Measurements from ENCODE around the gene DLG2. TPM values are rescaled to one million over a fixed set of nuclear protein-coding genes. Genes with fewer than 3 reads are reported as not detected.

The DLG2 gene
- total and polyA plus RNA-seq, 4 donors, result 0.30 to 5.5 (median 0.68) TPM

DNA sequence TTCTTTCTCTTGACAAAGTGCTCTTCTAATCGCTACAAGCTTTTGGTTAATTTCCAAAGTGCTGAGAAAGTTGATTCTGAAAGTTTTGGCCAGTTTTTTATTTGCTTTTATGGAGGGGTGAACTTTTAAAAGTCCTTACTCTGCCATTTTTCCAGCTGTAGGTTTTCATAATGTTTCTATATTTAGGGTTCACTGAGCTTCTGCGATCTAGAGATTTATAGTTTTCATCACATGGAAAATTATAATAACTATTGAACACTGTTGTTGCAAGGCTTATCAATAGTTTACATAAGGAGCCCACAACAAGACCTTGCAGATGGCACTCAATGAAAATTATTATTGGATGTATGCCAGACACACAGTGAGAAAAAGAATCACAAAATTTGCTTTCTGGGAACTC is 55.1 kb downstream of the DLG2 start:
- Histone ChIP-seq H3K4me1 (ENCODE audit: control insufficient read depth in 4 of 4, insufficient read depth in 4 of 4, low read length in 3 of 4) (peaks cover 0 to 5% (median 0%) of the 10 kb centered on the region in 4 donors), H3K36me3 (ENCODE audit: control insufficient read depth in 4 of 4, insufficient read depth in 3 of 4, low read depth in 1 of 4, low read length in 3 of 4) (no peaks in the 10 kb centered on the region), H3K9ac (ENCODE audit: low read depth in 1 of 2, low read length in 2 of 2) (no peak overlapping the region), H3K27ac (ENCODE audit: low read depth in 1 of 2, low read length in 2 of 2) (no peak overlapping the region), H3K9me3 (ENCODE audit: control insufficient read depth in 4 of 4, low read length in 3 of 4) (no peaks in the 10 kb centered on the region), H3K4me3 (ENCODE audit: low read depth in 1 of 3, low read length in 3 of 3) (no peak overlapping the region), H3K27me3 (ENCODE audit: control insufficient read depth in 4 of 4, insufficient read depth in 4 of 4, low read length in 3 of 4) (no peaks in the 10 kb centered on the region)
- TF ChIP-seq TAF1 (conservative IDR thresholded peaks at IDR 0.05) (no peak), RAD21 (IDR thresholded peaks at IDR 0.05) (no peak), SP1 (IDR thresholded peaks at IDR 0.05) (no peak)
- no peak for DNase-seq (ENCODE audit: low spot score)
- 30% methylated on average over 2 of the region's 2 CpGs for WGBS

DNA sequence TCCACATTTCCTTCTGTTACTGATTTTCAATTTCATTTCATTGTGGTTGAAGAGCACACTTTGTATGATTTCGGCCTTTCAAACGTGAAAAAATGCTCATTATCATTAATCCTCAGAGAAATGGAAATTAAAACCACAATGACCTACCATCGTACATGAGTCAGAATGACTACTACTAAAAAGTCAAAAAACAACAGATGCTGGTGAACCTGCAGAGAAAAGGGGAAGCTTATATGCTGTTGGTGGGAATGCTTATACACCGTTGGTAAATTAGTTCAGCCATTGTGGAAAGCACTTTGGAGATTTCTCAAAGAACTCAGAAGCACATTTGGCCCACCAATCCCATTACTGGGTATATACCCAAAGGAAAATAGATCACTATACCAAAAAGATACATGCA is 57.6 kb downstream of the DLG2 start:
- no peak for DNase-seq (ENCODE audit: low spot score)
- H3K27me3 ChIP-seq (ENCODE audit: control insufficient read depth in 4 of 4, insufficient read depth in 4 of 4, low read length in 3 of 4), result no peaks in the 10 kb centered on the region
- no peak for TF ChIP-seq RXRA (IDR thresholded peaks at IDR 0.05)
- TF ChIP-seq FOXA2 (IDR thresholded peaks at IDR 0.05), result no peak
- TF ChIP-seq, protein P1, sequence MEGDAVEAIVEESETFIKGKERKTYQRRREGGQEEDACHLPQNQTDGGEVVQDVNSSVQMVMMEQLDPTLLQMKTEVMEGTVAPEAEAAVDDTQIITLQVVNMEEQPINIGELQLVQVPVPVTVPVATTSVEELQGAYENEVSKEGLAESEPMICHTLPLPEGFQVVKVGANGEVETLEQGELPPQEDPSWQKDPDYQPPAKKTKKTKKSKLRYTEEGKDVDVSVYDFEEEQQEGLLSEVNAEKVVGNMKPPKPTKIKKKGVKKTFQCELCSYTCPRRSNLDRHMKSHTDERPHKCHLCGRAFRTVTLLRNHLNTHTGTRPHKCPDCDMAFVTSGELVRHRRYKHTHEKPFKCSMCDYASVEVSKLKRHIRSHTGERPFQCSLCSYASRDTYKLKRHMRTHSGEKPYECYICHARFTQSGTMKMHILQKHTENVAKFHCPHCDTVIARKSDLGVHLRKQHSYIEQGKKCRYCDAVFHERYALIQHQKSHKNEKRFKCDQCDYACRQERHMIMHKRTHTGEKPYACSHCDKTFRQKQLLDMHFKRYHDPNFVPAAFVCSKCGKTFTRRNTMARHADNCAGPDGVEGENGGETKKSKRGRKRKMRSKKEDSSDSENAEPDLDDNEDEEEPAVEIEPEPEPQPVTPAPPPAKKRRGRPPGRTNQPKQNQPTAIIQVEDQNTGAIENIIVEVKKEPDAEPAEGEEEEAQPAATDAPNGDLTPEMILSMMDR (IDR thresholded peaks at IDR 0.05; ENCODE audit: low read depth, low read length, missing input control), result no peak
- no peak for TF ChIP-seq JUND (IDR thresholded peaks at IDR 0.05)
- TF ChIP-seq, protein P2, sequence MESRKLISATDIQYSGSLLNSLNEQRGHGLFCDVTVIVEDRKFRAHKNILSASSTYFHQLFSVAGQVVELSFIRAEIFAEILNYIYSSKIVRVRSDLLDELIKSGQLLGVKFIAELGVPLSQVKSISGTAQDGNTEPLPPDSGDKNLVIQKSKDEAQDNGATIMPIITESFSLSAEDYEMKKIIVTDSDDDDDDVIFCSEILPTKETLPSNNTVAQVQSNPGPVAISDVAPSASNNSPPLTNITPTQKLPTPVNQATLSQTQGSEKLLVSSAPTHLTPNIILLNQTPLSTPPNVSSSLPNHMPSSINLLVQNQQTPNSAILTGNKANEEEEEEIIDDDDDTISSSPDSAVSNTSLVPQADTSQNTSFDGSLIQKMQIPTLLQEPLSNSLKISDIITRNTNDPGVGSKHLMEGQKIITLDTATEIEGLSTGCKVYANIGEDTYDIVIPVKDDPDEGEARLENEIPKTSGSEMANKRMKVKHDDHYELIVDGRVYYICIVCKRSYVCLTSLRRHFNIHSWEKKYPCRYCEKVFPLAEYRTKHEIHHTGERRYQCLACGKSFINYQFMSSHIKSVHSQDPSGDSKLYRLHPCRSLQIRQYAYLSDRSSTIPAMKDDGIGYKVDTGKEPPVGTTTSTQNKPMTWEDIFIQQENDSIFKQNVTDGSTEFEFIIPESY (IDR thresholded peaks at IDR 0.05), result no peak
- TF ChIP-seq, protein P3, sequence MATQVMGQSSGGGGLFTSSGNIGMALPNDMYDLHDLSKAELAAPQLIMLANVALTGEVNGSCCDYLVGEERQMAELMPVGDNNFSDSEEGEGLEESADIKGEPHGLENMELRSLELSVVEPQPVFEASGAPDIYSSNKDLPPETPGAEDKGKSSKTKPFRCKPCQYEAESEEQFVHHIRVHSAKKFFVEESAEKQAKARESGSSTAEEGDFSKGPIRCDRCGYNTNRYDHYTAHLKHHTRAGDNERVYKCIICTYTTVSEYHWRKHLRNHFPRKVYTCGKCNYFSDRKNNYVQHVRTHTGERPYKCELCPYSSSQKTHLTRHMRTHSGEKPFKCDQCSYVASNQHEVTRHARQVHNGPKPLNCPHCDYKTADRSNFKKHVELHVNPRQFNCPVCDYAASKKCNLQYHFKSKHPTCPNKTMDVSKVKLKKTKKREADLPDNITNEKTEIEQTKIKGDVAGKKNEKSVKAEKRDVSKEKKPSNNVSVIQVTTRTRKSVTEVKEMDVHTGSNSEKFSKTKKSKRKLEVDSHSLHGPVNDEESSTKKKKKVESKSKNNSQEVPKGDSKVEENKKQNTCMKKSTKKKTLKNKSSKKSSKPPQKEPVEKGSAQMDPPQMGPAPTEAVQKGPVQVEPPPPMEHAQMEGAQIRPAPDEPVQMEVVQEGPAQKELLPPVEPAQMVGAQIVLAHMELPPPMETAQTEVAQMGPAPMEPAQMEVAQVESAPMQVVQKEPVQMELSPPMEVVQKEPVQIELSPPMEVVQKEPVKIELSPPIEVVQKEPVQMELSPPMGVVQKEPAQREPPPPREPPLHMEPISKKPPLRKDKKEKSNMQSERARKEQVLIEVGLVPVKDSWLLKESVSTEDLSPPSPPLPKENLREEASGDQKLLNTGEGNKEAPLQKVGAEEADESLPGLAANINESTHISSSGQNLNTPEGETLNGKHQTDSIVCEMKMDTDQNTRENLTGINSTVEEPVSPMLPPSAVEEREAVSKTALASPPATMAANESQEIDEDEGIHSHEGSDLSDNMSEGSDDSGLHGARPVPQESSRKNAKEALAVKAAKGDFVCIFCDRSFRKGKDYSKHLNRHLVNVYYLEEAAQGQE (IDR thresholded peaks at IDR 0.05), result no peak
- TF ChIP-seq HNF4A (conservative IDR thresholded peaks at IDR 0.05), result no peak
- TF ChIP-seq TAF1 (conservative IDR thresholded peaks at IDR 0.05), result no peak
- no peak for TF ChIP-seq SP1 (IDR thresholded peaks at IDR 0.05)
- TF ChIP-seq FOXA1 (IDR thresholded peaks at IDR 0.05), result no peak
- no peak for TF ChIP-seq GABPA (IDR thresholded peaks at IDR 0.05 in 1 of 2, conservative IDR thresholded peaks at IDR 0.05 in 1 of 2)
- TF ChIP-seq YY1 (IDR thresholded peaks at IDR 0.05), result no peak
- no peak for TF ChIP-seq HNF4G (IDR thresholded peaks at IDR 0.05)
- no peak for TF ChIP-seq EGR1 (IDR thresholded peaks at IDR 0.05; ENCODE audit: low read depth in 2 of 2)
- TF ChIP-seq, protein P4, sequence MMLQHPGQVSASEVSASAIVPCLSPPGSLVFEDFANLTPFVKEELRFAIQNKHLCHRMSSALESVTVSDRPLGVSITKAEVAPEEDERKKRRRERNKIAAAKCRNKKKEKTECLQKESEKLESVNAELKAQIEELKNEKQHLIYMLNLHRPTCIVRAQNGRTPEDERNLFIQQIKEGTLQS (IDR thresholded peaks at IDR 0.05), result no peak
- no peak overlapping the region for H3K4me3 ChIP-seq (ENCODE audit: low read depth in 1 of 3, low read length in 3 of 3)
- no peak overlapping the region for H3K27ac ChIP-seq (ENCODE audit: low read depth in 1 of 2, low read length in 2 of 2)
- WGBS, result 93% methylated on average over 4 of the region's 4 CpGs
- H3K9me3 ChIP-seq (ENCODE audit: control insufficient read depth in 4 of 4, low read length in 3 of 4), result no peaks in the 10 kb centered on the region
- peaks cover 0 to 5% (median 0%) of the 10 kb centered on the region in 4 donors for H3K4me1 ChIP-seq (ENCODE audit: control insufficient read depth in 4 of 4, insufficient read depth in 4 of 4, low read length in 3 of 4)
- no peaks in the 10 kb centered on the region for H3K36me3 ChIP-seq (ENCODE audit: control insufficient read depth in 4 of 4, insufficient read depth in 3 of 4, low read depth in 1 of 4, low read length in 3 of 4)
- H3K9ac ChIP-seq (ENCODE audit: low read depth in 1 of 2, low read length in 2 of 2), result no peak overlapping the region
